ENCODE results near the gene PRR36. TPM values are rescaled to one million over a fixed set of nuclear protein-coding genes. Genes with fewer than 3 reads are reported as not detected.

The PRR36 gene
- total RNA-seq, 2 donors from 2014 or later = 2.2 to 4.2 TPM

DNA sequence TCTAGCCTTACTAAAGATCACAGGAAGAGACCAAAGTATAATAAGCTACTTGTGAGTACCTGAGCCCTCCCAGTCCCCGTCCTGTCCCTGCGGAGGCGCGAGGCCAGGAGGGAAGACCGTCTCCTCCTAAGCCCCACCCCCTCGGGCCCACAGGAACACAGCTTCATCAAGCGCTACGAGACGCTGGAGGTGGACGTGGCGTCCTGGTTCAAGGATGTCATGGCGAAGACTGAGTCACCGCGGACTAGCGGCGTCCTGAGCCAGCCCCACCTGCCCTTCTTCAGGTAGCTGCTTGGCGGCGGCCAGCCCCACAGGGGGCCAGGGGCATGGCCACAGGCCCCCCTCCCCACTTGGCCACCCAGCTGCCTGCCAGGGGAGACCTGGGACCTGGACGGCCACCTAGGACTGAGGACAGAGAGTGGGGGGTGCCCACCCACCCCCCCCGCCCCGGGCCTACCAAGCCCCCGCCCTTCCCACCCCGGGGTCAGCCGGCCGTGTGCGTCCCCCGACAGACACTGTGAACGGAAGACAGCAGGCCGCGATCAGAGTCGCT is 38.0 kb upstream of the PRR36 start:
- TF ChIP-seq POLR2A (IDR thresholded peaks at IDR 0.05) = no peak
- TF ChIP-seq, protein P1, sequence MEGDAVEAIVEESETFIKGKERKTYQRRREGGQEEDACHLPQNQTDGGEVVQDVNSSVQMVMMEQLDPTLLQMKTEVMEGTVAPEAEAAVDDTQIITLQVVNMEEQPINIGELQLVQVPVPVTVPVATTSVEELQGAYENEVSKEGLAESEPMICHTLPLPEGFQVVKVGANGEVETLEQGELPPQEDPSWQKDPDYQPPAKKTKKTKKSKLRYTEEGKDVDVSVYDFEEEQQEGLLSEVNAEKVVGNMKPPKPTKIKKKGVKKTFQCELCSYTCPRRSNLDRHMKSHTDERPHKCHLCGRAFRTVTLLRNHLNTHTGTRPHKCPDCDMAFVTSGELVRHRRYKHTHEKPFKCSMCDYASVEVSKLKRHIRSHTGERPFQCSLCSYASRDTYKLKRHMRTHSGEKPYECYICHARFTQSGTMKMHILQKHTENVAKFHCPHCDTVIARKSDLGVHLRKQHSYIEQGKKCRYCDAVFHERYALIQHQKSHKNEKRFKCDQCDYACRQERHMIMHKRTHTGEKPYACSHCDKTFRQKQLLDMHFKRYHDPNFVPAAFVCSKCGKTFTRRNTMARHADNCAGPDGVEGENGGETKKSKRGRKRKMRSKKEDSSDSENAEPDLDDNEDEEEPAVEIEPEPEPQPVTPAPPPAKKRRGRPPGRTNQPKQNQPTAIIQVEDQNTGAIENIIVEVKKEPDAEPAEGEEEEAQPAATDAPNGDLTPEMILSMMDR (IDR thresholded peaks at IDR 0.05) = no peak
- no peak for TF ChIP-seq POLR2AphosphoS5 (IDR thresholded peaks at IDR 0.05)
- H3K36me3 ChIP-seq = peaks cover 11 to 27% of the 10 kb centered on the region in 2 donors
- H3K27me3 ChIP-seq (replicated peaks; ENCODE audit: insufficient read depth) = no peaks in the 10 kb centered on the region
- intact Hi-C loops (cut with DNase I) = no loop called here
- no peak overlapping the region for H3K27ac ChIP-seq
- DNase-seq (ENCODE audit: low spot score) = no peak
- H3K9me3 ChIP-seq = no peaks in the 10 kb centered on the region
- no peak overlapping the region for H3K4me3 ChIP-seq
- WGBS = 86% methylated on average over 29 of the region's 31 CpGs
- no peaks in the 10 kb centered on the region for H3K4me1 ChIP-seq (replicated peaks)

DNA sequence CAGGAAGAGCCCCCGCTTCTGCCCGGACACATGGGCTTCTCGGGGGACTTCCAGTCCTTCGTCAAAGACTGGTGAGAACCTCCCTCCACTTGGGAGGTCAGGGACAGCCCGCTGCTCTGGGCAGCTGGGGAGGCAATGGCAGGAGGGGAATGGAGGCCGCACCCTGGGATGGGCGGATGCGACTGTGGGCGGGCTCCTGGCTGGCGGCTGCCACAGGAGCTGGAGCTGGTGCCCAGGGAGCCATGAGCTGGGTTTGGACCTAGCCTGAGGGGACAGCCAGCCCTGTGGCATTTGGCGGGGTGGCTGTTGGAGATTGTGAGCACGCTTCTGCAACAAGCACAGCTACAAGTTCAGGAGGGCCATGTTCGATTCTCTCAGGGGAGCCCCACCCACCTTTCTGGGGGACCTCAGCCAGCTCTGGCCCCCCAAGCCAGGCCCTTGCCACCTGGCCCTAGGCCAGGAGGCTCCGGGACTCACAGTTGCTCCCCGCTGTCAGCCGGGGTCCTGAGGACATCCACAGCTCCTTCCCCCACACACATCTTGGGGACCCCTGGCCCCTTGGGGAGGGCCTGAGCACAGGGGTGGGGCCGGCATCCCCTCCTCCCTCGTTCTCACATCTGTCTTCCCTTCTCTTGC is 37.4 kb upstream of the PRR36 start:
- Histone ChIP-seq H3K4me1 (replicated peaks) (no peaks in the 10 kb centered on the region), H3K27ac (no peak overlapping the region), H3K9me3 (no peaks in the 10 kb centered on the region), H3K36me3 (peaks cover 11 to 27% of the 10 kb centered on the region in 2 donors), H3K27me3 (replicated peaks; ENCODE audit: insufficient read depth) (no peaks in the 10 kb centered on the region), H3K4me3 (no peak overlapping the region)
- DNase-seq (ENCODE audit: low spot score) = no peak
- TF ChIP-seq POLR2A (IDR thresholded peaks at IDR 0.05) = no peak
- WGBS = 92% methylated on average over 17 of the region's 18 CpGs
- intact Hi-C loops (cut with DNase I) = no loop called here

DNA sequence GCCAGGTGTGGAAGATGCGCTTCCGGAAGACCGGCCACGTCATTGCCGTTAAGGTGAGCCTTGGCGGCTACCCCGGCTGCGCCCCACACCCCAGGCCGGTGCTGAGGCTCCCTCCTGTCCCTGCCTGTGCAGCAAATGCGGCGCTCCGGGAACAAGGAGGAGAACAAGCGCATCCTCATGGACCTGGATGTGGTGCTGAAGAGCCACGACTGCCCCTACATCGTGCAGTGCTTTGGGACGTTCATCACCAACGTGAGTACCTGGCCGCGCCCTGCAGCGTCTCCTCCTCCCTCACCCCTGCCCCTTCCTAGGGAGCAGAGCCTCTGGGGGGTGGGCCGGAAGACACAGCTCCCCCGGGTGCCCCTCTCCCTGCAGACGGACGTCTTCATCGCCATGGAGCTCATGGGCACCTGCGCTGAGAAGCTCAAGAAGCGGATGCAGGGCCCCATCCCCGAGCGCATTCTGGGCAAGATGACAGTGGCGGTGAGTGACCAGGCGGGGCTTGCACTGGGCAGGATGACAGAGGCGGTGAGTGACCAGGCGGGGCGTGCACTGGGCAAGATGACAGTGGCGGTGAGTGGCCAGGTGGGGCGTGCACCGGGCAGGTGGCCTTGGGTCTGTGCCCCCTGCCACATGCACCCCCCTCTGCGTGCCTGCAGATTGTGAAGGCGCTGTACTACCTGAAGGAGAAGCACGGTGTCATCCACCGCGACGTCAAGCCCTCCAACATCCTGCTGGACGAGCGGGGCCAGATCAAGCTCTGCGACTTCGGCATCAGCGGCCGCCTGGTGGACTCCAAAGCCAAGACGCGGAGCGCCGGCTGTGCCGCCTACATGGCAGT is 36.4 kb upstream of the PRR36 start:
- TF ChIP-seq, protein P1 (IDR thresholded peaks at IDR 0.05) = no peak
- TF ChIP-seq POLR2A (IDR thresholded peaks at IDR 0.05) (no peak), POLR2AphosphoS5 (IDR thresholded peaks at IDR 0.05) (no peak)
- Histone ChIP-seq H3K9me3 (no peaks in the 10 kb centered on the region), H3K4me3 (no peak overlapping the region), H3K27ac (no peak overlapping the region), H3K27me3 (replicated peaks; ENCODE audit: insufficient read depth) (no peaks in the 10 kb centered on the region), H3K4me1 (replicated peaks) (peaks cover under 1% of the 10 kb centered on the region), H3K36me3 (peaks cover 11 to 27% of the 10 kb centered on the region in 2 donors)
- intact Hi-C loops (cut with DNase I) = no loop called here
- 87% methylated on average over 54 of the region's 54 CpGs for WGBS
- DNase-seq (ENCODE audit: low spot score) = no peak

DNA sequence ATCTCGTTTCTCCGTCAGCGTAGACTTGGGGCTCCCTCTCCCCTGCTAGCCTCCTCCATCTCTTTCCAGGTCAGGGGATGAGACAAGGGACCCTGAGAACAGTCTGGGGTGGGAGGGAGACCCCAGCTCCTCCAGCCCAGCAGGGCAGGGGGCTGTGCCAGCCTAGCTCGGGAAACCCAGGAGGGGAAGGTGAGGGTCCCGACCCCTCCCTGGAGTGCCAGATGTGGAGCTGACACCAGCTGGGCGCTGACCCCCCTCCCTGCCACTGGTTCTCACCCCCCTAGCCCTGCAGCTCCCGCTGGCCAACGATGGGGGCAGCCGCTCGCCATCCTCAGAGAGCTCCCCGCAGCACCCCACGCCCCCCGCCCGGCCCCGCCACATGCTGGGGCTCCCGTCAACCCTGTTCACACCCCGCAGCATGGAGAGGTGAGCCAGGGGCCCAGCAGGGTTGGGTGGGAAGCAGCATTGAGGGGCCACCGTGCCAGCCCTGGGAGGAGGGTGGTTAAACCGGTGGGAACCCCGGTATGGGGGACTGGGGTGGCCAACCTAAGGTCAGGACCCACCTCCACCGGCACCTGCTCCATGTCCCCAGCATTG is 35.4 kb upstream of the PRR36 start:
- H3K27ac ChIP-seq = no peak overlapping the region
- intact Hi-C loops (cut with DNase I) = no loop called here
- 92% methylated on average over 21 of the region's 21 CpGs for WGBS
- DNase-seq (ENCODE audit: low spot score) = no peak
- H3K4me3 ChIP-seq = no peak overlapping the region
- peaks cover 11 to 27% of the 10 kb centered on the region in 2 donors for H3K36me3 ChIP-seq
- TF ChIP-seq, protein P1 (IDR thresholded peaks at IDR 0.05) = no peak
- TF ChIP-seq POLR2AphosphoS5 (IDR thresholded peaks at IDR 0.05) (no peak), POLR2A (IDR thresholded peaks at IDR 0.05) (no peak)
- H3K4me1 ChIP-seq (replicated peaks) = peaks cover 10% of the 10 kb centered on the region
- H3K9me3 ChIP-seq = no peaks in the 10 kb centered on the region
- no peaks in the 10 kb centered on the region for H3K27me3 ChIP-seq (replicated peaks; ENCODE audit: insufficient read depth)

DNA sequence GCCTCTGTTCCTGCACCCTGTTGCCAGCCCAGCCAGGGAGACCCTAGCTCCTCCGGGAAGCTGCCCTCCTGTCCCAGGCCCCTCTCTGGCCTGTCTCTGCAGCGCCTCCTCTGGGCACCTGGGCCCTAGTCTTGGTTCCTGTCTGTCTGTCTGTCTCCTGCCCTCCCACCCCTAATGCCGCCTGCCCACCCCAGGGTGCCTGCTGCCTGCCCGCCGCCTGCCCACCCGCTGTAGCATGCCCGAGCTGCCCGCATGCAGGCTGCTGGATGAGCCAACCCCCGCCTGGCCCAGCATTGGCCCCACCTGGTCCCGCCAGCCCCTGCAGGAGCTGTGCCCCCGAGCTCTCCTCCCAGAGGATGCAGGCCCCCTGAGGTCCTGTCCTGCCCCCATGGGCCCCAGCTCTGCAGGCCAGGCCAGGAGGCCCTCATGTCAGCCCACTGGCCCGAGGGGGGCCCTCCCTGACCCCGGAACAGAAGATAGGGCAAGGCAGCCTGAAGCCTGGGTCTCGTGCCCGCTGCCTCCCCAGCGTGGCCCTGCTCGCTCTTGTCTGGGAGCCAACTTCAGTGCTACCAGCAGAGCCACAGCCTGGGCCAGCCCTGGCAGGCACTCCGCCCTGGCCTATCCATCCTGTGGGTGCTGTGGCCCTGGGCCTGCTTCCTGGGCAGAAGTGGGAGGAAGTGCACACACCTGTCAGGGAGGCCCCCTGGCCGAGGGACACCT is 34.7 kb upstream of the PRR36 start:
- intact Hi-C loops (cut with DNase I) = no loop called here
- Histone ChIP-seq H3K9me3 (no peaks in the 10 kb centered on the region), H3K27me3 (replicated peaks; ENCODE audit: insufficient read depth) (no peaks in the 10 kb centered on the region), H3K4me1 (replicated peaks) (peaks cover 12% of the 10 kb centered on the region), H3K4me3 (no peak overlapping the region), H3K36me3 (peaks cover 11 to 27% of the 10 kb centered on the region in 2 donors), H3K27ac (no peak overlapping the region)
- TF ChIP-seq POLR2A (IDR thresholded peaks at IDR 0.05) (no peak), POLR2AphosphoS5 (IDR thresholded peaks at IDR 0.05) (no peak)
- TF ChIP-seq, protein P1 (IDR thresholded peaks at IDR 0.05) = no peak
- 82% methylated on average over 17 of the region's 19 CpGs for WGBS
- no peak for DNase-seq (ENCODE audit: low spot score)

Measured in prostate gland (tissue), 2 donors.